ENCODE results near the gene SLCO1A2. TPM values are rescaled to one million over a fixed set of nuclear protein-coding genes. Genes with fewer than 3 reads are reported as not detected.
"Not testable (repeated sequence)": the region's sequence is repeated elsewhere in the genome, so short reads cannot be mapped to it uniquely, and the experiment has no call there.

The SLCO1A2 gene
- total RNA-seq: not detected in 2 replicates

GRCh38 chr12:21334771-21335325 lies at the start of gene SLCO1A2:
Gene SLCO1A2, minus strand, starts transcription at chr12:21334917. Its CDS starts 270 bp downstream, at chr12:21334647.
- no peak for TF ChIP-seq CTCF (IDR thresholded peaks at IDR 0.05; ENCODE audit: insufficient read depth, low read length, poor library complexity, severe bottlenecking)
- no peak within 1 kb of the TSS for H3K4me3 ChIP-seq (ENCODE audit: low read depth, low read length)
- no peaks in the 10 kb centered on the region for H3K27me3 ChIP-seq (ENCODE audit: control insufficient read depth, insufficient read depth, low read length)
- H3K36me3 ChIP-seq (ENCODE audit: control insufficient read depth, insufficient read depth, low read length): no peaks in the 10 kb centered on the region
- DNase-seq (ENCODE audit: low read depth): no peak

DNA sequence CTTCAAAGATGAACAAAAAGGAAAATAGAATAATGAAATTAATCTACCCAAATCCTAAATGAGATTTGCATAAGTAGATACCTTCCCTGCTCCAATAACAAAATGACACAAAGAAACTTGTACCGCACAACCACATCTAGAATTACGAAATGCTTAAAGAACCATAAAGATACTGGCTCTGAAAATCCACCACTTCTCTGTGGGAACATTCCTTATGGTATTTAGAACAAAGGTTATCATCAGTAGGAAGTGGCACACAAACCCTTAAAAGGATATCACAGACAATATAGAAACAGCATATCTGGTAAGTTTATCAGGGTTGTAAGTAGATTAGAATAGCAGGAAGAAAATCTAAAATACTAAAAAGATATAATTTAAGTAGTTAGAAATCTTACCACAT lies 49.5 kb upstream of the SLCO1A2 start:
- Histone ChIP-seq H3K4me3 (ENCODE audit: low read depth, low read length) (no peak overlapping the region), H3K36me3 (ENCODE audit: control insufficient read depth, insufficient read depth, low read length) (no peaks in the 10 kb centered on the region), H3K27me3 (ENCODE audit: control insufficient read depth, insufficient read depth, low read length) (no peaks in the 10 kb centered on the region)
- no peak for DNase-seq (ENCODE audit: low read depth)
- TF ChIP-seq CTCF (IDR thresholded peaks at IDR 0.05; ENCODE audit: insufficient read depth, low read length, poor library complexity, severe bottlenecking): no peak

DNA sequence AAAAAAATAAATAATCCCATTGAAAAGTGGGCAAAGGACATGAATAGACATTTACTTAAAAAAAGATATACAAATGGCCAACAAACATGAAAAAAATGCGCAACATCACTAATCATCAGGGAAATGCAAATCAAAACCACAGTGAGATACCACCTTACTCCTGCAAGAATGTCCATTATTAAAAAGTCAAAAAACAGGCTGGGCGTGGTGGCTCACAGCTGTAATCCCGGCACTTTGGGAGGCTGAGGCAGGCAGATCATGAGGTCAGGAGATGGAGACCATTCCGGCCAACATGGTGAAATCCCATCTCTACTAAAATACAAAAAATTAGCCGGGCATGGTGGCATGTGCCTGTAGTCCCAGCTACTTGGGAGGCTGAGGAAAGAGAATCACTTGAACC lies 46.6 kb upstream of the SLCO1A2 start:
- DNase-seq (ENCODE audit: low read depth); H3K36me3 ChIP-seq (ENCODE audit: control insufficient read depth, insufficient read depth, low read length); H3K4me3 ChIP-seq (ENCODE audit: low read depth, low read length); H3K27me3 ChIP-seq (ENCODE audit: control insufficient read depth, insufficient read depth, low read length): not testable (repeated sequence)

GRCh38 chr12:21379218-21379617 lies 44.5 kb upstream of the SLCO1A2 start:
- no peak for DNase-seq (ENCODE audit: low read depth)
- no peak for TF ChIP-seq CTCF (IDR thresholded peaks at IDR 0.05; ENCODE audit: insufficient read depth, low read length, poor library complexity, severe bottlenecking)
- no peaks in the 10 kb centered on the region for H3K27me3 ChIP-seq (ENCODE audit: control insufficient read depth, insufficient read depth, low read length)
- no peak overlapping the region for H3K4me3 ChIP-seq (ENCODE audit: low read depth, low read length)
- H3K36me3 ChIP-seq (ENCODE audit: control insufficient read depth, insufficient read depth, low read length): no peaks in the 10 kb centered on the region

DNA sequence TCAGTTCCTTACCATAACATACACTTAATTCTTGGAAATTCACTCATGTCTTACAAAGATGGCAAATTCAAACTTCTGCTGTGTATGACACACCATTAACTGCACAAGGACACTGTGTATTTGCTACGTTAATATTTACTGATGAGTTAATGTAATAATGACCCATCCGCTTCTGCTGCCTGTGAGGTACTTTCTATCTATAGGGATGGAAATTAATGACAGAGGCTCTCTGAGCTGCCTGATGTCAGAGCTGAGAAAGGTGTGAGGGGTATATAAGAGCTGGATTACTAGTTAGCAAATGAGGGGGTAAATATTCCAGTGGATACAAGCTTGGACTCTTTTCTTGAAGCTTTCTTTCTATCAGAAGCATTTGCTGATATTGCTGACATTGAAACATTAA lies 37.9 kb upstream of the SLCO1A2 start, which contains the start of gene IAPP:
Gene IAPP (plus strand): TSS at position 301 of the 400 bp plus-strand sequence. CDS start 450 bp downstream, outside the sequence.
- Histone ChIP-seq H3K4me3 (ENCODE audit: low read depth, low read length) (no peak within 1 kb of the TSS), H3K27me3 (ENCODE audit: control insufficient read depth, insufficient read depth, low read length) (no peaks in the 10 kb centered on the region), H3K36me3 (ENCODE audit: control insufficient read depth, insufficient read depth, low read length) (no peaks in the 10 kb centered on the region)
- DNase-seq (ENCODE audit: low read depth): no peak
- no peak for TF ChIP-seq CTCF (IDR thresholded peaks at IDR 0.05; ENCODE audit: insufficient read depth, low read length, poor library complexity, severe bottlenecking)

DNA sequence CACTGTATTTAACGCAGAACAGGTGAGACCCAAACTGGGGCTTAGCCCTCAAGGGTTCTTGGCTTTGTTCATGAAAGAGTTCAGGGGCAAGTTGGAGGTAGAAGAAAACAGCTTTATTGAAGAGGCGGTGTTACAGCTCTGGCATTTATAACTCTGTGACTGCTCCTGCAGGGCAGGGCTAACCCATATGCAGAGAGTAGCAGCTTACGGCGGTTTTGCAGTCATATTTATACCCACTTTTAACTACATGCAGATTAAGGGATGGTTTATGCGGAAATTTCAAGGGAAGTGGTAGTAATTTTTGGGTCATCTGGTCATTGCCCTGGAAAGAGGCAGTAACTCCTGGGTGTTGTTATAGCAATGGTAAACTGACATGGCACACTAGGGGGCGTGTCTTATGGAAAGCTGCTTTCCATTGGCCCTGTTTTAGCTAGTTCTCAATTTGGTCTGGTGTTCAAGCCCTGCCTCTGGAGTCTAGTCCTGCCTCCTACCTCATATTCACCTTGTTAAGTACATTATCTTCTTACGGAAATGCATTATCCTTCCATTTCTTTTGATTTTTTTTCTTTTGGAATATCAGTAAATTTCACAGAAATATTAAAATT lies 36.2 kb upstream of the SLCO1A2 start:
- TF ChIP-seq CTCF (IDR thresholded peaks at IDR 0.05; ENCODE audit: insufficient read depth, low read length, poor library complexity, severe bottlenecking): no peak
- Histone ChIP-seq H3K4me3 (ENCODE audit: low read depth, low read length) (no peak overlapping the region), H3K36me3 (ENCODE audit: control insufficient read depth, insufficient read depth, low read length) (no peaks in the 10 kb centered on the region), H3K27me3 (ENCODE audit: control insufficient read depth, insufficient read depth, low read length) (no peaks in the 10 kb centered on the region)
- DNase-seq (ENCODE audit: low read depth): no peak
